HG03280 (cell line): ENCODE results near the gene ALDH3B2.
"Not testable (repeated sequence)": the region's sequence is repeated elsewhere in the genome, so short reads cannot be mapped to it uniquely, and the experiment has no call there.

Experiments used
- ATAC-seq: cut with Tn5 transposase; IDR thresholded peaks from one replicate; pipeline ENCODE4 v1.9.1; 2021; ENCODE audit warnings: mild to moderate bottlenecking, moderate library complexity; ENCODE audit not compliant: unreplicated experiment

ALDH3B2 gene

DNA sequence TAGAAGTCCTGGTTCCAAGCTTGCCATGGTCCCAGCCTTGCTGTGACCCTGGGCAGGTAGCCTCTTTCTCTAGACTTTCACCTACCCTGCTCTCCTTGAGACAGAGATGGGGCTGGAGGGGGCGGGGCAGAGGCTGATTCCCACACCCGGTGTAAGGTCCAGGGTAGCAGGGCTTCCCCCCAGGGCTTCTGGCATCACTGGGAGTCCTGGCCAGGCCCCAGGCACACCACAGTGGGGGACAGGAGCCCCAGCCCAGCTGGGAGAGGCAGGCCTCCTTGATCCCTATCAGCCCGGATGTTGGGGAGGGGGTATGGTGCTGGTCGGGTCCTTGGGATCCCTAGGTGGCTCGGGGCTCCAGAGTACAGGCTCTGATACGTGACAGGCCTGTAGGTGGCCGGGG lies 43.0 kb downstream of the ALDH3B2 start:
- no peak for ATAC-seq

DNA sequence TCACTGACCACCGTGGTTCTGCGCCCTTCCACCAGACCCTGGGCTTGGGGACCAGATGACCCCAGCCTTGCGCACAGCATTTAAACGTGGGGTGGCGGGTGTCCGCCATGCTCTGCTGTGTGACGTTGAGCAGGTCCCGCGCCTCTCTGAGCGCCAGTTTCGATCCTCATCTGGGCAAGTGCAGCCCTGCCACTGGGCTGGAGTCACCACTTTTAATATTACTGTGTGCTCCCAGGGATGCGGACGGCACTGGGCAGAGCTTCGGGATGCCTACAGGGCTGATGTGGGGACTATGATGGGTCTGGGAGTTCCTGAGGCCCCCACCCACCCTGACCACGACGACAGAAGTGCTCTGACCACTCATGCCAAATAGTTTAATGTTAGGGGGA lies 43.5 kb downstream of the ALDH3B2 start:
- ATAC-seq: no peak

DNA sequence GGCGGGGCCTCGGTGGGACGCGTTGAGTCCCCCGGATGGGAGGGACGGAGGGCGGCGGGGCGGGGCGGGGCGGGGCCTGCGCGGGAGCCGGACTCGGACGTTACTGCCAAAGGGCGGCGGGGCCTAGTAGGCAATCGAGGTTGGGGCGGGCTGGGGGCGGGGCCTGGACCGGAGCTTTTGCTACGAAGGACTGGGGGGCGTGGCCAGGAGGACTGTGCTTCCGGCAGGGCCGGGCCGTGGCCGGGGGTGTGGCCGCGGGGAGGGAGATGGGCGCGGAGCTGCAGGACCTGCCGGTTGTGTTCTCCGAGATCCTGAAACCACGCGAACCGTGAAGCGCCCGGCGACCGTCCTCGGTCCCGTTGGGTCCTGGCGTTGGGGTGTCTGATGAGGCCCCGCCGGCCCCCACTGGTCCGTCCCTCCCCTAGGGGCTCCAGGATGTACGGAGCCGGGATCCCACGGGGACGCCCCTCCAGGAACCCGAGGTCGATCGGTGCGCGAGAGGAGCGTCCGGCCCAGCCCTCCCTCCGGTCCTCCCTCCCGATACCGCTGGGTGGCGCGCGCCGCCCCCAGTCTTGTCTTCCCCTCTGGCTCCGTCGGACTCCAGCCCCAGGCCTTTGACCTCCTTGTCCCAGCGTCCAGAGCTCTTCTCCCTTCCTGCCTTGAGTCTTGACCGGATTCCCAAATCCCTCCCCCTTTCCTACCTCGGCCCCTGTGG lies 44.0 kb downstream of the ALDH3B2 start:
- peak; percentile 68 for ATAC-seq

DNA sequence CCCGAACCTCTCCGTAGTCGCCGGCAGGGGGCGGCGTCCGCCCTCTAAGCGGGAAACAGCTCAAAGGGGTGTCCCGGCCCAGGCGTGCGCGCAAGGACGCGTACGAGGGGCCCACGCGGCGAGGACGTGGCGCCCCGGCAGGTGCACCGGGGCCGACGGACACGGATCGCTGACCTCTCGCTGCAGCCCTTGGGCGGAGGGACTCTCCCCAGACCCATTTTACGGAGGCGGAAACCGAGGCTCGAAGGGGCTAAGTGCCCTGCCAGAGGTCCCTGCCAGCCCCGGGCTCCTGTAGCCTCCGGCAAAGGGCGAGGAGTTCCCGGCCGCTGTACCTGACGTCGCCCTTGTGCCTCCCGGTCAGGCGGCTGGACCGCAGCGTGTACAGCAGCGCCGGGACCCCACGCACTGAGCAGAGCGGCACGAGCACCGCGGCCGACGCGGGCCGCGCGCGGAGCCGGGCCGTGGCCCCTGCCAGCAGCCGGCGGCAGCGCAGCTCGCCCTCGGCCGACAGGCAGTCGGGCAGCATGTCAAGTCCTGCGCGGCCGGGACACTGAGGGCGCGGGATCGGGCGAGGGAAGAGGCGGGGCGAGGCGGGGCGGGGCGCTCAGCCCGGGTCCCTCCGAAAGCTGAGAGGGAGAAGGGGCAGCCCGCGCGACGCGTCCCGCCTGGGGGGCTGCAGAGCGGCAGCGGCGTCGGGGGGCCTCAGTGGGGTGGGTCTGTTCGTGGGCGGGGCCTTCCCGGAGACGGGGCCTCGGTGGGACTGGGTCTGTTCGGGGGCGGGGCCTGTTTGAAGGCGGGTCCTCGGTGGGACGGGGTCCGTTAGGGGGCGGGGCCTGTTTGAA lies 44.8 kb downstream of the ALDH3B2 start, which contains the start of gene NUDT8:
Gene NUDT8 (minus strand): TSS at position 552 of the 842 bp plus-strand sequence. CDS start 26 bp downstream, at position 526.
- peak; percentile 57 for ATAC-seq

DNA sequence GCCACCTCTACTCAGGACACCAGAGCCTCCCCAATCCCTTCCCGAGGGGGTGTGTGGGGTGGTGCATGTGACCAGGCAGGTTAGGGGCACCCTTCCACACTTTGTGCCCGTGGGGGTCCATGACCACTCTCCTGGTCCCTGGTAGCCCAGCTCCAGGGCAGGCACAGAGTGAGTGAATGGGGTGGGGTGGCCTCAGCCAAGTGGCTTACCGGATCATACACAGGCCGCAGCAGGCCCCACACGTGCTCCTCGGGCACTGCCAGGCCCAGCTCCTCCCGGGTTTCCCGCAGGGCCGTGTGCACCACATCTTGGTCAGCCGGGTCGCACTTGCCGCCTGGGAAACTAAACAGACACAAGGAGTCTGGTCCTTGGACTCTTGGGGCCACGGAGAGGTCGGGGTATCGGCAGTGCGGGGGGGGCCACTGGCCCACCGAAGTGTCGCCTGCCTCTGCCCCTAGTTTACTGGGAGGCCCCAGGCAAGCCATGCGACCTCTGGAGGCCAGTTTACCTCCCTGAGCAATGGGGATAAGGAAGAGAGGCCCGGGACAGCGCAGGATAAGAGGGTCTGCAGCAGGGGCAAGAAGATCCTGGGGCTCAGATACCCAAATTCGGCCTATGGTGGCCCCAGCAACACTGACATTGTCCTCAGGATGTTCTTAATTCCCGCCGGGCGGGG lies 45.6 kb downstream of the ALDH3B2 start:
- no peak for ATAC-seq

DNA sequence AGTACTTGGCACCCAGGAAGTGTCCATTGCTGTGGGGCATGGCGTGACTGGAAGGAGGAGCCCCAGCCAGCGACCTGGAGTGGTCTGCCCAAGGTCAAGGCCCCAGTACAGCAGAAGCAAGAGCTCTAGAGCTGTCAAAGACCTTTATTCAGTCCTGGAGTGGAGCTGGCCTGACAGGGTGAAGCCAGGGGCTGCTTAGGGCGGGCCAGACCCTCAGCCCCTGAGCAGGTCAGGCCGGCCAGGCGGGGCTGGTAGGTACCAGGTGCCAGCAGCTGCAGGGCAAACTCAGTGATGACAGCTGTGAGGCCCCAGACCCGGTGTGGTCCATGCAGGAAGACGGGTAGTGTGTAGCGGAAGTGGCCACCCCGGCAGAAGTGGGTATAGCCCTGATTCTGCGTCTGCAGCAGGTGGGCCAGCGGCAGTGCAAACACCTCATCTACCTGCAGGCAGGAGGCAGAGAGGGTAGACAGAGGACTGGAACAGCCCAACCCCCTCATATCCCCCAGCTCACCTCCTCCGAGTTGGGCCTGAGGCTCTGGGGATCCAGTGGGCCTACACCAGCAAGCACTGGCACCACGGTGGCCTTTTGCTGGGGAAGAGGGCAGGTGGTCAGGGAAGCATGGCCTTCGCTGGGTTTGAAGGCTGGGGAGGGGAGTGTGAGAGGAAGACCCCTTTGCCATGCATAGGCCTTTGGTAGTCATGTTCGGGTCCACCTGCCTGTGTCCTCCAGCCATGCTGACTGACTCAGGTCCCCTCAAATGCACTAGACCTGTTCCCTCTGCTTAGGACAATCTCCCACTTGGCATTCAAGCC lies 46.4 kb downstream of the ALDH3B2 start:
- no peak for ATAC-seq

DNA sequence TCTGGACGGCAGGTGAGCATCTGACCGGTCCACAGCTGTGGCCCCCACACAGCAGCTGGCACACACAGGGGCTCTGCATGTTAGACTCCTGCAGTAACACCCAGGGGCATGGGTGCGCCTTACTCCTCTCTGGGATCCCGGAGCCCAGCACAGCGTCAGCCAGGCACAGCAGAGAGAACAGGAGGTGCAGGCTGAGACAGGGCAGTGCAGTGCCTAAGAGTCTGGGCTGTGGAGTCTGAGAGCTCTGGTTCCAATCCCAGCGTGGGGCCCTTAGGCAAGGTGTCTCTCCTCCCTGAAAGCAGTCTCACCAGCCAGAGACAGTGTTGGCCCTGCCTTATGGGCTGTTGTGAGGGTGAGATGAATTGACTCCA lies 47.0 kb downstream of the ALDH3B2 start:
- no peak for ATAC-seq

DNA sequence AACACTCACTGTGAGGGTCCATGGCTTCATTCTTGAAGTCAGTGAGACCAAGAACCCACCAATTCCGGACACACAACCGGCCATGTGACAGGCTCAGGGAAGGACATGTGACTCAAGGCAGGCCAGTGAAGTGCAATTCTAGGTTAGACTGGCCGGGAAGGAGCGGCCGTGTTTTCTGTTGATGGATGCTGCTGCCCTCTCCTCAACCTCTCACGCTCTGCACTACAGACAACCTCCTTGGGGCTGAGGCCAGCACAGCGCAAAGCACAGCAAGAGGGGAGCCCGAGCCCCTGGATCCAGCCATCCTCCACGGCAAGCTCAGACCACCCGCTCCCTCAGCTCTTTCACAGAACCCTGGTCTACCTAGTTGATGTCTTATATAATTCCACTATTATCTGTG lies 47.5 kb downstream of the ALDH3B2 start:
- ATAC-seq: no peak

DNA sequence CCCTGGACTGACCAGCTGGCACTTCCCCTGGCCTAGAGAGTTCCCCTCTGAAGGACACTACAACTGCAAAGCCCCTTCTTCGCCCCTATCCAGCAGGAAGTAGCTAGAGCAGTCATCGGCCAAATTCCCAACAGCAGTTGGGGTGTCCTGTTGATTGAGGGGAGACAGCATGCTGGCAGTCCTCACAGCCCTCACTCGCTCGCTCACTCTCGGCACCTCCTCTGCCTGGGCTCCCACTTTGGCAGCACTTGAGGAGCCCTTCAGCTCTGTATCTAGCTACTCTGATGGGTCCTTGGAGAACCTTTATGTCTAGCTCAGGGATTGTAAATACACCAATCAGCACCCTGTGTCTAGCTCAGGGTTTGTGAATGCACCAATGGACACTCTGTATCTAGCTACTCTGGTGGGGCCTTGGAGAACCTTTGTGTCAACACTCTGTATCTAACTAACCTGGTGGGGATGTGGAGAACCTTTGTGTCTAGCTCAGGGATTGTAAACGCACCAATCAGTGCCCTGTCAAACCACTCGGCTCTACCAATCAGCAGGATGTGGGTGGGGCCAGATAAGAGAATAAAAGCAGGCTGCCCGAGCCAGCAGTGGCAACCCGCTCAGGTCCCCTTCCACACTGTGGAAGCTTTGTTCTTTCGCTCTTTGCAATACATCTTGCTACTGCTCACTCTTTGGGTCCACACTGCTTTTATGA lies 48.1 kb downstream of the ALDH3B2 start:
- not testable (repeated sequence) for ATAC-seq

DNA sequence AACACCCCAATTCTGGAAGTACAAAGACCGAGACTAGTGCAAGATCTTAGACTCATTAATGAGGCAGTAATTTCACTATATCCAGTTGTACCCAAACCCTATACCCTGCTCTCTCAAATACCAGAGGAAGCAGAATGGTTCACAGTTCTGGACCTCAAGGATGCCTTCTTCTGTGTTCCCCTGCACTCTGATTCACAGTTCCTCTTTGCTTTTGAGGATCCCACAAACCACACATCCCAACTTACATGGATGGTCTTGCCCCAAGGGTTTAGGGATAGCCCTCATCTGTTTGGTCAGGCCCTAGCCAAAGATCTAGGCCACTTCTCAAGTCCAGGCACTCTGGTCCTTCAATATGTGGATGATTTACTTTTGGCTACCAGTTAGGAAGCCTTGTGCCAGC lies 50.6 kb downstream of the ALDH3B2 start:
- not testable (repeated sequence) for ATAC-seq

DNA sequence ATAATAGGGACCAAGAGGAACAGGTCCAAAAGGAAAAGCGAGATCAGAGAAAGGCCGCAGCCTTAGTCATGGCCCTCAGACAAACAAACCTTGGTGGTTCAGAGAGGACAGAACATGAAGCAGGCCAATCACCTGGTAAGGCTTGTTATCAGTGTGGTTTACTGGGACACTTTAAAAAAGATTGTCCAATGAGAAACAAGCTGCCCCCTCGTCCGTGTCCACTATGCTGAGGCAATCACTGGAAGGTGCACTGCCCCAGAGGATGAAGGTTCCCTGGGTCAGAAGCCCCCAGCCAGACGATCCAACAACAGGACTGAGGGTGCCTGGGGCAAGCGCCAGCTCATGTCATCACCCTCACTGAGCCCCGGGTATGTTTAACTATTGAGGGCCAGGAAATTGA lies 51.5 kb downstream of the ALDH3B2 start:
- ATAC-seq: not testable (repeated sequence)

DNA sequence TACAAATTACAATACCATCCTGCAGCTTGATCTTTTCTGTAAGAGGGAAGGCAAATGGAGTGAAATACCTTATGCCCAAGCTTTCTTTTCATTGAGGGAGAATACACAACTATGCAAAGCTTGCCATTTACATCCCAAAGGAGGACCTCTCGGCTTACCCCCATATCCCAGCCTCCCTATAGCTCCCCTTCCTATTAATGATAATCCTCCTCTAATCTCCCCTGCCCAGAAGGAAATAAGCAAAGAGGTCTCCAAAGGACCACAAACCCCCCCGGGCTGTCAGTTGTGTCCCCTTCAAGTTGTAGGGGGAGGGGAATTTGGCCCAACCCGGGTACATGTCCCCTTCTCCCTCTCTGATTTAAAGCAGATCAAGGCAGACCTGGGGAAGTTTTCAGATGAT lies 52.5 kb downstream of the ALDH3B2 start:
- not testable (repeated sequence) for ATAC-seq

DNA sequence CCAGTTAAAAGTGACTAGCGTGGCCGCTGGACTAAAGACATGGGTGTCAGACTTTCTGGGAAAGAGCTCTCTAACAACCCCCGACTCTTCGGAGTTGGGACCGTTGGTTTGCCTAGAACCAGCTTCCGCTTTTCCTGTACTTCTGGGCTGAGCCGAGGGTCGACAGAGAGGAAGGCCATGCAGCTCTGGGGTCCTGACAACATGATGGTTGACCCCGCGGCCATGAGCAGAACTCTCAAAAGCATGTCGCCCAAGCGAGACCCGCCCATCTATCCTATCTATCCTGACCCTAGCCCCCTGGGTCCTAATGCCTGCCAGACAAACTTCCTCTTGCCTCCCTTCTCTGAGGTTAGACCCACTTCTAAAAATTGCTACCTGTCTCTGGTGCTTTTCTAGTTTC lies 53.8 kb downstream of the ALDH3B2 start:
- not testable (repeated sequence) for ATAC-seq

DNA sequence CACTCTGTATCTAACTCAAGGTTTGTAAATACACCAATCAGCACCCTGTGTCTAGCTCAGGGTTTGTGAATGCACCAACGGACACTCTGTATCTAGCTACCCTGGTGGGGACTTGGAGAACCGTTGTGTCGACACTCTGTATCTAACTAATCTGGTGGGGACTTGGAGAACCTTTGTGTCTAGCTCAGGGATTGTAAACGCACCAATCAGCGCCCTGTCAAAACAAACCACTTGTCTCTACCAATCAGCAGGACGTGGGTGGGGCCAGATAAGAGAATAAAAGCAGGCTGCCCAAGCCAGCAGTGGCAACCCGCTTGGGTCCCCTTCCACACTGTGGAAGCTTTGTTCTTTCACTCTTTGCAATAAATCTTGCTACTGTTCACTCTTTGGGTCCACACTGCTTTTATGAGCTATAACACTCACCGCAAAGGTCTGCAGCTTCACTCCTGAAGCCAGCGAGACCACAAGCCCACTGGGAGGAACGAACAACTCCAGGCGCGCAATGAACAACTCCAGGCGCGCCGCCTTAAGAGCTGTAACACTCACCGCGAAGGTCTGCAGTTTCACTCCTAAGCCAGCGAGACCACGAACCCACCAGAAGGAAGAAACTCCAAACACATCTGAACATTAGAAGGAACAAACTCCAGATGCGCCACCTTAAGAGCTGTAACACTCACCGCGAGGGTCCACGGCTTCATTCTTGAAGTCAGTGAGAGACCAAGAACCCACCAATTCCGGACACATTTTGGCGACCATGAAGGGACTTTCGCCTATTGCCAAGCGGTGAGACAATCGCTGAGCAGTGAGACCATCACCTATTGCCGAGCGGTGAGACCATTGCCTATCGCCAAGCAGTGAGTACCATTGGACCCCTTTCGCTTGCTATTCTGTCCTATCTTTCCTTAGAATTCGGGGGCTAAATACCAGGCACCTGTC lies 54.5 kb downstream of the ALDH3B2 start:
- ATAC-seq: not testable (repeated sequence)

DNA sequence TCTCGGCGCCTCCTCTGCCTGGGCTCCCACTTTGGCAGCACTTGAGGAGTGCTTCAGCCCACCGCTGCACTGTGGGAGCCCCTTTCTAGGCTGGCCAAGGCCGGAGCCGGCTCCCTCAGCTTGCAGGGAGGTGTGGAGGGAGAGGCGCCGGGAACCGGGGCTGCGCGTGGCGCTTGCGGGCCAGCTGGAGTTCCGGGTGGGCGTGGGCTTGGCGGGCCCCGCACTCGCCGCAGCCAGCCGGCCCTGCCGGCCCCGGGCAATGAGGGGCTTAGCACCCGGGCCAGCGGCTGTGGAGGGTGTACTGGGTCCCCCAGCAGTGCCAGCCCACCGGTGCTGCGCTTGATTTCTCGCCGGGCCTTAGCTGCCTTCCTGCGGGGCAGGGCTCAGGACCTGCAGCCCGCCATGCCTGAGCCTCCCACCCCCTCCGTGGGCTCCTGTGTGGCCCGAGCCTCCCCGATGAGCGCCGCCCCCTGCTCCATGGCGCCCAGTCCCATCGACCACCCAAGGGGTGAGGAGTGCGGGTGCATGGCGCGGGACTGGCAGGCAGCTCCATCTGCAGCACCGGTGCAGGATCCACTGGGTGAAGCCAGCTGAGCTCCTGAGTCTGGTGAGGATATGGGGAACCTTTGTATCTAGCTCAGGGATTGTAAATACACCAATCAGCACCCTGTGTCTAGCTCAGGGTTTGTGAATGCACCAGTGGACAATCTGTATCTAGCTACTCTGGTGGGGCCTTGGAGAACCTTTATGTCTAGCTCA lies 55.3 kb downstream of the ALDH3B2 start:
- ATAC-seq: not testable (repeated sequence)

DNA sequence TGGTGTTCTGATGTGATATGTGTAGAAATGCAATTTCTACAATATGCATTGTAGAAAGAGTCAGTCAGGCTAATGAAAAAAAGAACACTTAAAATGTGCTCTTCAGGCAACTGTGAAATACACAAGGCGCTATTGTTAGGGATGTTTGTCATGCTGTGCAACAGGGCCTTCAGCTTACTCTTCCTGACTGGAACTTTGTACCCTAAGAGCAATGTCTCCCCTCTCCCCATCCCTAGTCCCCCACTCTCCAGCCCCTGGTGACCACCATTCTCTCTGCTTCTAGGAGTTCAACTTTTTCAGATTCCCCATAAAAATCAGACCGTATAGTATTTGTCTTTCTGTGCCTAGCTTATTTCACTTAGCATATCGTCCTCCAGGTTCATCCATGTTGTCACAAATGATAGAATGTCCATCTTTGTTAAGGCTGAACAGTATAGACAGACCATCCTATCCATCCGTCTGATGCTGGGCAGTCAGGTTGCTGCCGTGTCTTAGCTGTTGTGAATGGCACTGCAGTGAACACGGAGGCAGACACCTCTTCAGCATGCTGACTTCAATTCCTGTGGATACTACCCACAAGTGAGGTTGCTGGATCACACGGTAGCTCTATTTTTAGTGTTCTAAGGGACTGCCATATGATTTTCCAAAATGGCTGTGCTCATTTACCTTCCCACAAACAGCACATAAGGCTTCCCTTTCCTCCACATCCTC lies 57.0 kb downstream of the ALDH3B2 start:
- no peak for ATAC-seq

DNA sequence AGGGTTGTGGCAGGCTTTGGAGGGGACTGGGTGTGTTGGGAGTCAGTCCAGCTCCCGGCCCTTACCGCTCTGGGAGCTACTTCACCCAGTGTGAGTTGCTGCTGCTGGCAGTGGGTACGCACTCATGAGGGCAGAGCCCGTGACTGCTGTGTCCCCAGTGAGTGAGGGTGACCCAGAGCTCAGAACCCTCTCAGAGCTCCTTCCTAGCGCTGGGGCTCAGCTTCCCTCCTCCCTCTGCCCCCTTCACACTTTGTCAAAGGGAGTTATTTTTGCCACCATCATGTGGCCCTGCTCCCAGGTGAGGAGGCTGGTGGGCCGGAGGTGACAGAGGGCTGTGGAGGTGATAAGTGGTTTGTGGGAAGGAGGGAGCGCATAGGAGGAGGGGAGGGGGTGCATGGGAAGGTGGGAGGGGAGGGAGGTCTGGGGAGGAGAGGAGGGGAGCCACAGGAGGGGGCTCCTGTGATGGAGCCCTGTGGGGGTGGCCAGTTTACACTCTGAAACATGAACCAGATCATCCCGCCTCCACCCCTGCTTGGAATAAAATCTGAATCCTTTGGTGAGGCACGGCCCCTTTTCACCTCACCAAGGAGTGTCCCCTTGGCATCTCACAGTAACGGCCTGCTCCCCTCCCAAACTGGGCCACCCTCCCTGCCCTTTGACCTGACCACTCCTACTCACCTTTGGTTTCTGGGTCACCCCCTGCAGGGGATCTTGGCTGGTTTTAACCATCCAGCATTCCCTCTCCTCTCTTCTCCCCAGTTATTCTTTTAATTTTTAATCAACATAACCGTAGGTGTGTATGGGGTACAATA lies 57.8 kb downstream of the ALDH3B2 start:
- no peak for ATAC-seq
